ENCODE results near the gene CD82.

The CD82 gene, protein sequence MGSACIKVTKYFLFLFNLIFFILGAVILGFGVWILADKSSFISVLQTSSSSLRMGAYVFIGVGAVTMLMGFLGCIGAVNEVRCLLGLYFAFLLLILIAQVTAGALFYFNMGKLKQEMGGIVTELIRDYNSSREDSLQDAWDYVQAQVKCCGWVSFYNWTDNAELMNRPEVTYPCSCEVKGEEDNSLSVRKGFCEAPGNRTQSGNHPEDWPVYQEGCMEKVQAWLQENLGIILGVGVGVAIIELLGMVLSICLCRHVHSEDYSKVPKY

DNA sequence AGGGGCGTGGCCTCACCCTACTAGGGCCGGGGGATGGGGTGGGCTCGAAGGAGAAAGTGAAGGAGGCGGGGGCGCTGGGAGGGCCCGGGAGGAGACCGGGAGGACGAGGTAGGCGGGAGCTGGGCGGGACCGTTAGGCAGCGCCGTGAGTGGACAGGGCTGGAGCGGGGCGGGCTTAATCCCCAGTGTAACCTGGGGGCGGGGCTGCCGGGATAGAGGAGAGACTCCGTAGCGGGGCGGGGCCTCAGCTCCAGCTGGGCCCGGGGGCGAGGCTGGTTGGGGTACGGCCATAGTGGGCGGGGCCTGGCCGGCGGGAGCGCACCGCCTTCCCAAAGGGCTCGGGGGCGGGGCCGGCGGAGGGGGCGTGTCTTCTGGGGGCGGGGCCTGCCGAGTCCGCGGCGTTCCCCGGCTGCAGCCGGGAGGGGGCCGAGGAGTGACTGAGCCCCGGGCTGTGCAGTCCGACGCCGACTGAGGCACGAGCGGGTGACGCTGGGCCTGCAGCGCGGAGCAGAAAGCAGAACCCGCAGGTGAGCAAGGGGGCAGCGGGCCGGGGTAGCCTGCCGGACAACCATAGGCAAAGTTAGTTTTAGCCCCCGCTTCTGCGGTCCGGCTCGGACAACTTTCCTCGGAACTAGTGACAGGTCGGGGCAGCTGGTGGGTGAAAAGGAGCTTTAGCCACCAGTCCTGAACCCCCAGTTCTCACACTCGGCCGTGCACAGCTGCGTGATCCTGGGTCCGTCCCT, at the start of gene CD82:
CD82 (plus strand) TSS at position 453 of the 742 bp plus-strand sequence. CDS start 29,000 bp downstream, outside the sequence.
- peak; percentile 98 for DNase-seq

DNA sequence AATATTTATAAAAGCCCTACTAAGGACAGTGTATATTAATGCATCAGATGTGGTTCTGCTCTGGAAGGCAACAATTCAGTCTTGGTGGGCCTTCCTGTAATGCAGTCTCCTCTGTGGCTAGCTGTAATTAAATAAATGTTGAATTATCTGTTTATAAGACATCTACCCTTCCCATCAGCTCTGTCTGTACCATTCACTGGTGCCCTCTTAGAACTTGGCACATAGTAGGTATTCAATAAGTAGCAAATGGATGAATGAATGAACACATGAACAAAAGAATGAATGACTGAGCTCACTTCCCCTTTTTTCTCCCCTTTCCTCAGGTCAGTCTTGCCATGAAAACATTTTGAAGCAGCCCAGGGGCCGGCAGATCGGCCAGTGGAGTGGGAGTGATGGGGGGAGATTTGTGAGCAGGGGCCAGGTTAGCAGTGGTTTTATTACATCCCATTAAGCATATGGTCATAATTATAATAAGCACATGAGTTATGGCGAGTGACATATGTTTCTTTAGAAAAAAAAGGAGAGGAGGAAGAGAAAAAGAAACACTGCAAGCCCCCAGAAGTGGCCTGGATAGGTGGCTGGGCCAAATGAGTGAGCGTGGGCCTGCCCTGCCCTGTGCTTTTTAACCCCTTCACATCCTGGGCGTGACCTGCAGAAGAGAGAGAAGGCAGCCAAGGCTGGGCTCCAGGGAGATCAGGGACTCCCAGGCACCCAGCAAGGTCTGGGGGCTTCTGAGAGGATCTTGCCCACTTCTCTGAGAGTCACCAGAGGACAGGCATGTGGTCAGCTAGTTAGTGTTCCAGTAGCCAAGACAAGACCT, 48.6 kb upstream of the CD82 start:
- no peak for DNase-seq

DNA sequence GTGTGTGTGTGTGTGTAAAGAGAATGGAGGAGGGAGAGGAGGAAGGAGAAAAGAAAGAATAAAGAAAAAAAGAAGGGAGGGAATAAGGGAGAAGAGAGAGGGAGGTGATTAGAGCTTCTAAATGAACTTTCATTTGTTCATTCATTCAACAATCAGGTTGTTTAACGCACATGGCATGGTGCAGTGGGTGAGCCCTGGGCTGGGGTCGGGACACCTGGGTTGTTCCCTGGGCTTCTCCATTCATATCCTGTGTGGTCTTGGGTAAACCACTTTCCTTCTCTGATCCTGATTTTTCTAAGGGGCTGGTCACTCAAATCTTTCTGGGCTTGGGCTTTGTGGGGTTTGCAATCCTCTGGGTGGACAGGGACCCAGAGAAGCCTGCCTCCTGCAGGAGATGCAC, 47.9 kb upstream of the CD82 start:
- DNase-seq = no peak

DNA sequence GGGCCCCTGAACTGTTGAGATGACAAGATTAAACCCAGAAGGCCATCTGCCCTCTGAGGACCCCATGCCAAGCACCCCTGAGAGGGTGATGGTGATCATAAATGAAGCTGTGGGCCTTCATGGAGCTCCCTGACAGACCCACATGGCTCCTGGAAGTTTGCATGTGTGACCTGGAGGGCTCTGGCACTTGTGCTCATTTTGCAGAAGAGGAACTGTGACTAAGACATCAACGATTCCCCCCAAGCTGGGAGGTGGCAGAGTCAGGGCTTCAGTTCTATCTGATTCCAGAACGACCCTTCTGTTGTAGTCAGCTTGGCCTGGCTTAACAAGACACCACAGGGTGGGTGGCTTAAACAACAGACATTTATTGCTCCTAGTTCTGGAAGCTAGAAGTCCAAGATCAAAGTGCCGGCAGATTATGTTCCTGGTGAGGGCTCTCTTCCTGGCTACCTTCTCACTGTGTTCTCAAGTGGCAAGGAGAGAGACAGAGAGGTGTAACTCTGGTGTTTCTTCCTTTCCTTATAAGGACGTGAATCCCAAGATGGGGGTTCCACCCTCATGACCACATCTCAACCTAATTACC, 46.4 kb upstream of the CD82 start:
- DNase-seq = no peak

DNA sequence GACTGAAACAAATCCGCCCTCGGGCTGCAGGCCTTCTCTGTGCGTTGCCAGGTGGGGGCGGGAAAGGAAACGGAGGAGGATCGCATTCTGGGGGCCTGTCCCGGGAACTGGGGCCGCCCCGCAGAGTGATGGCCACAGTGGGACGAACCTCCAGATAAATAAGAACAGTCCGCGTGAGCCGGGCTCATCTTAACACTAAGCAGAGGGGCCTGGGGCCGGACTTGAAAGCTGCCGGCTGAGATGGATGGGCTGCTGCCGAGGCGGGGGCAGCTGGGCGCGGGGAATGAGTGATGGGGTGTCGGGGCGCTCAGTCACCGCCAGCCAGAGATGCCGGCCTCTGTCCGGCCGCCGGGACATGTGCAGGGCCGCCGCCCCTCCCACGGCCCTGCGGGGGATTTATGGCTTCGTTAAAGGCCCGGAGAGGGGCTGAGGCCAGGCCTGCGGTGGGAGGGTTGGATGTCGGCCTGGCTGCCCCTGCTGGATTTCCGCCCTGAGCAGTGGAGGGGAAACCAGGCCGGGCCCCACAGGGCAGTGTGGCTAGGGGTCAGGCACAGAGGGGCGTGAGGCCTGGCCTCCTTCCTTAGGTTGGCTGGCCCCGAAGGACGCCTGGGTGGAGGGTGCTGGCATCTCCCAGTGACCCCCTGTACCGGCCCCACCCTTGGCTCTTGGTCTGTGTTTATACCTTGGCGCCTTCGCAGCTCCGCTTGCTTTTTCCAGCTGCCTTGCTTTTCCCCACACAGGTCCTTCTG, 45.3 kb upstream of the CD82 start:
- no peak for DNase-seq

DNA sequence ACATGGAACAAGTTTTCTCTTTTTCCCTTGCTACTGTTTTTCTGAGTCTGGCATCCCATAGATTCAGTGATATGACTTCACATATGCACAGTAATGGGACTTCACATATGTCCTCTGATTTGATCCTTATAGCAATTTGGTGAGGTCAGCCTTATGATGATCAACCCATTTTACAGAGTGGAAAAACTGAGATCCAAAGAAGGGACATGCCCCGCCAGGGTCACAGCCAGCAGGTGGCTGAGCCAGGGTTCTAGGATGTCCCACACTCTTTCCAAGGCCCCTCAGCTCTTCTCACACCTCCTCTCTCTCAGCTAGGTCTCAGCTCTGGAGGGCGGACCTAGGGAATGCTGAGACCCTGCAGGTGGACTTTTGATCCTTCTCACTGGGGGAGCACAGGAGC, 44.3 kb upstream of the CD82 start:
- no peak for DNase-seq

DNA sequence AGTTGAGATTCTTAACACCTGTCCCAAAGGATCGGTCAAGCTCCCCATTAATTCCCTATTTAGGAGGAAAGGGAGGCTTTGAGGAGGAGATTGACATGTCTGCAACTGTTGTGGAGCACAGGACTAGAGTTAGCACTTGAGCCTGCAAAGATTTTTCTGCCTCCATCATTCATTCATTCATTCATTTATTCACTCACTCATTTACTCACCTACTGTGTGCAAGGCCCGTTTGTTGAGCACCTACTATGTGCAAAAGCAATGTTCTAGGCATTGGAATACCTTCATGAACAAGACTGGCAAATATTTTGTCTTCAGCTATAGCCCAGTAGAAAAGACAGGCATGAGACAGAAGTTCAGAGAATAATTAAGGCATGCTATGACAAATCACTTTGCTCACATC, 43.2 kb upstream of the CD82 start:
- DNase-seq = no peak

DNA sequence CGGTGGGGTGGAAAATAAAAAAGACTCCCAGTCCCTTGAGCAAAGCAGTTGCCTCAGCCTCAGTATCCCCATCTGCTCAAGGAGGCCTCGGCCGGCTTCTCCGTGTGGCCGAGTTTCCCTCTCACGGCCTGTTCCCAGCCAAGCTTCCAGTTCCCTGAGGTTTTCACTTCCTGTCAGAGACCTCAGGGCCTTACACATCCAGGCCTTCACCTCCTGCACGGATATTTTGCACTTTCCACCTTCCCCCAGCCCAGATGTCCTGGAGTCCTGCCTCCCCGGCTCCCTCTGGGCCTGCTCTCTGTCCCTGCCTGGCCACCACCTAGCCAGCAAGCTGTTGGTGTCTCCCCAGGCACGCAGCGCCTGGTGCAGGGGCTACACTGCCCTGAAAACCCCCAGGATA, 41.1 kb upstream of the CD82 start:
- no peak for DNase-seq

DNA sequence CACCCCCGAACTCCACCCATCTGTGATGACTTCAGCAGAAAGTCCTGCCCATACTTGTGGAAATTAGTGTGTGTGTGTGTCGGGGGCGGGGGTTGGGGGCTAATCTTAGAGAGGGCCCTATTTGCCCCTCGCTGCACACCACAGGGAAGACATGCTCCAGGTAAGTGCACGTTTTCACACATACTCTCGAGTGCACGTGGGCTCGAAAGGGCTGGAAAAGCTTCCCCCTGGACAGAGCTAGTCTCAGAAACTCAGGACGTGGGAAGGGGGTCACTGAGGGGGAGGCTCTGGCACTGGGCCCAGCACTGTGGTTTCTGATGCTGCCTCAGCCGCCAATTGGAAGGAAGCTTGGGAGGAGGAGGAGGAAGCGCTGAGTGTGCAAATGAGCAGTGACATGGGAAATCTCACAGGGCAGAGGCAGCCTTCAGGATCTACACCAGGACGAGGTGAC, 40.7 kb upstream of the CD82 start:
- no peak for DNase-seq

DNA sequence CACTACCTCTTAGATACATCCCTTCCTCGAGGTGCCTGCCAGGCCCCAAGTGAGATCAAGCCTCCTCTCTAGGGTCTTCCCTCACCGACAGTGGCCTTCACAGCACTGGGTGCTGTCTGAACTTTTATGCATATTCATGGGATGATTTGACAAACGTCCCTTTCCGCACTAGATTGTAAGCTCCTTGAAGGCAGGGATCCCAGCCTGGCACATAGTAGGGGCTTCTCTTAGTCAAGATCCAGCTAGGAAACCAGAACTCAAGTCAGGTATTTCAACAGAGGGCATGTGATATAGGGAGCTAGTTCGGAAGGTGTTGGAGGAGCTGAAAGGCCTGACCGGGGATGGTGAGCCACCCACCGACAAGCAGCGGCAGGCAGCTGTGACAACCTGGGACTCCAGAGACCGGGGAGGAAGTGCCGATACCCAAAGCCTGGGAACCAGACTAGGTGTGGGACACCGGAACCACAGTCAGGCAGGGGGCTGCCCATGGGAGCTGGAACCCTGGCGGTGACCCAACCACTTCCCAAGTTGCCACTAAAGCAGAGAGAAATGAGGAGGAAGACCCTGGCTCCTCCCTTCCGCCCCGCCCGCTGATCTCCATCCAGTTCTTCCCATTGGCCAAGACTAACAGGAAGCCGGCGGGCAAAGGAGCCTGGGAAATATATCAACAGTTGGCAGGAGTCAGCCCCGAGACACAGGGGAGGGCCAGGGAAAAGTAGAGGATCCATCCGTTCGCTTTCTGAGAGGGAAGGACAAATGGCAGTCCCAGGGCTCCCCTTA, 39.8 kb upstream of the CD82 start:
- no peak for DNase-seq

DNA sequence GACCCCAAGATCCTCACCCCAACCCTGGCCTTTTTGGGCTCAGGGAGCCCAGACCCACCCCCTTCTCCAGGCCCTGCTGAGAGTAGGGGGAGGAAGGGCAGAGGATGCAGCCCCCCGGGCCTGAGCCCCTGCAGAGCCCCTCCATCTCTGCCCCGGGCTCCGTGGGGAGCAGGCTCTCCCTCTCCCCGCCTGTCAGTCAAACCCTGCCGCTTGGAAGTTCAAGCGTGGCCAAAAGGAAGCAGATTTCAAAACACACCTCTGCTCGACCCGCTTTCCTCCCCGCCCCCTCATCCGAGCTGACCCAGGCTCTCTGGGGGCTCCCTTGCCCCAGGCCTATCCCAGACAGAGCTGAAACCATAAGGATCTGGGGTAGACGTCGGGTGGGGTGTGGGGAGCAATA, 39.0 kb upstream of the CD82 start:
- no peak for DNase-seq

DNA sequence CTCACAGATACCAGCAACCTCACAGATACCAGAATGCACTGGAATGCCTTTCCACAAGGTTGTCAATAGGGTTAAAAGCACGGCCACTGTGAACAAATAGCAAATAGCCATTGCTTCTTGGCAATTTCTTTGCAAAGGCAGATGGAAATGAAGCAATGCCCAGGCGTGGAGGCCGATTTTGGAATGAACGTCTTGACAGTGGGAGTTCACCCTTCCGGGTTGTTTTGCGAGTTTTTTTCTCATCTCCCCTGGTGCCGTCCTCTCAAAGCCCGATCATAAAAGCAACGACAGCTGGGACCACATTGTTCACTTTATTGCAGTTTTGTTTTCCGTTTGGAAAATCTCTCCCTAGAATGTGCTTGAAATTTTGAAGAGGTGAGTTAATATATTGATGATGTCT, 38.0 kb upstream of the CD82 start:
- DNase-seq = no peak

DNA sequence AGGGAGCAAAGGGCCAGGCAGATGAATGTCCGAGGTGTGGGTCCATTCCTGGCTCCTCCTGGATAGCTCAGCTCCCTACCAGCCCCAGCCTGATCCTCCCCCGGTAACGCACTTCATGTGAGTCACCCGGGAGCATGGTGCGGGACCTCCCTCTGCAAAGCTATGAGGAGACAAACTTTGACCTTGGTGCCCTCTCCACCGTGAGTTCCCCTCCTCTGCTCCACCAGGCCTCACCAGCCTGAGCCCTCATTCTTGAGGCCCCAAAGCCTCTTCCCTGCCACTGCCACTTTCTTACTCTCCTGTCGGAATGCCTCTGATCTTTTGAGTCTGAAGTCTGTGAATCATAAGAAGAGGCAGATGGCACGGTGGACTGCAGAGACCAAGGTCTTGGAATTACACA, 37.4 kb upstream of the CD82 start:
- no peak for DNase-seq

DNA sequence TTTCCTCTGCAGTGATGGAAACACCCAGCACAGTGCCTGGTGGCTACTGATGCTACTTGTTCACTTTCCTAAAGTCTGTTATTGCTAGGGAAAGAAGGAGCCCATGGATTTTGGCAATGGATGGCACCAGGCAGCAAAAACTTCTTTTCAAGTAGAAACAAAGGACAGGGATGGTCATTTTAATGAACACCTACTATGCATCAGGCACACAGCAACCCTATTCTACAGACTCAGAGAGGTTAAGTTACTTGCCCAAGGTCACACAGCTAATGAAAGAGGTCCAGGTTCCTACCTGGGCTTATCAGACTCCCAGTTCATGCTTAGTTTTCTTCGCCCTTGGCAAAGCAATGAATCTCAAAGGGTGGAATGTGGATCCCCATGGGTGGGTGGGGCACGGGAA, 36.9 kb upstream of the CD82 start:
- DNase-seq = no peak

DNA sequence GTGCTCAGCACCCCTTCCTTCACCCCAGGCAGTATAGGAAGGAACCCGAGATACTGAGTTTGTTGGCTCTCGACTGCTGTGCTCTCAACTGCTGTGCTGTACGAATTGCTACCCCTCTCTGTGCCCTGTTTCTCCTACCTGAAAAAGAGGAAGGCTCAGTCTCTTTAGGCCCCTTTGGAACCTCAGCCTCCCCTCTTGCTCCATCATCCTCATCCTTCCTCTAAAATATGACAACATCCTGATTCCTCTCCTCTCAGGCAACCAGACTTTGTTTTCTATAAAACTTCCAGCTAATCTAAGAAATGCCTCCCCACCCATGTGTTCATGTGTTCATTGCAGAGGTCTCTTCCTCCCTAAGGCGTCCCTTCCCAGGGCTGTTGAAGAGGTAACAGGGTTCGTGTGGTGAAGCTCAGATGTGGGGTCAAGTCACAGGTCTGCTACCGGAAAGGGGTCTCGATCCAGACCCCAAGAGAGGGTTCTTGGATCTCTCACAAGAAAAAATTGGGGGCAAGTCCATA, 35.5 kb upstream of the CD82 start:
- DNase-seq = no peak

DNA sequence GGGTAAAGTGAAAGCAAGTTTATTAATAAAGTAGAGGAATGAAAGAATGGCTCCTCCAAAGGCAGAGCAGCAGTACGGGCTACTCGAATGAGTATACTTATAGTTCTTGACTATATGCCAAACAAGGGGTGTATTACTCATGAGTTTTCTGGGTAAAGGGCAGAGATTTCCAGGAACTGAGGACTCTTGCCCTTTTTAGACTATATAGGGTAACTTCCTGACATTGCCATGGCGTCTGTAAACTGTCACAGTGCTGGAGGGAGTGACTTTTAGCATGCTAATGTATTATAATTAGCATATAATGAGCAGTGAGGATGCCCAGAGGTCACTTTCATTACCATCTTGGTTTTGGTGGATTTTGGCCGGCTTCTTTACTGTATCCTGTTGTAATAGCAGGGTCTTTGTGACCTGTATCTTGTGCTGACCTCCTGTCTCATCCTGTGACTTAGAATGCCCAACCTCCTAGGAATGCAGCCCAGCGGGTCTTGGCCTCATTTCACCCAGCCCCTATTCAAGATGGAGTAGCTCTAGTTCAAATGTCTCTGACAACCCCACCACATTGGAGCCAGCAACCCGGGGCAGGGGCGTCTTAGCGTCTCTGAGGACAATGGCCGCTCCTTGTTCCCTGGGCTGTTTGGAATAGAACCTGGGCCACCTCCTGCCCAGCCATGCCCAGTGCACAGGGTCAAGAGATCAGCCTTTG, 34.9 kb upstream of the CD82 start:
- DNase-seq = no peak

DNA sequence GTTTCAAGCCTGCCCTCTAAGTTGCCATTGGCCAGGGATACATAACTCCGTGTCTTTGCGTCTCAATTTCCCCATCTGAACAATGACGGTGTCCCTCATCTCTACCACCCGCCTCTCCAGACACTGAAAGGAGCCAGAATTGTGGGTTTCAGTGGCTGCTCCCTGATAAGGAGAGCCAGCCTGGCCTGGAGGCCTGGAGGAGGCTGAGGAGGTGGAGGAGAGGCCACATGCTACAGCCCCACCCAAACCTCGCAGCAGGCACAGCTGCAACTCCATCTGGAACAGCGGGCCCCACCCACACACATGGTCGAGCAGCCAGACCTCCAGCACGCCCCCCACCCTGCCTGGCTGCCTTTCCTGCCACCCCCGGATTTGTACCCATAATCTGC, 34.4 kb upstream of the CD82 start:
- DNase-seq = no peak

DNA sequence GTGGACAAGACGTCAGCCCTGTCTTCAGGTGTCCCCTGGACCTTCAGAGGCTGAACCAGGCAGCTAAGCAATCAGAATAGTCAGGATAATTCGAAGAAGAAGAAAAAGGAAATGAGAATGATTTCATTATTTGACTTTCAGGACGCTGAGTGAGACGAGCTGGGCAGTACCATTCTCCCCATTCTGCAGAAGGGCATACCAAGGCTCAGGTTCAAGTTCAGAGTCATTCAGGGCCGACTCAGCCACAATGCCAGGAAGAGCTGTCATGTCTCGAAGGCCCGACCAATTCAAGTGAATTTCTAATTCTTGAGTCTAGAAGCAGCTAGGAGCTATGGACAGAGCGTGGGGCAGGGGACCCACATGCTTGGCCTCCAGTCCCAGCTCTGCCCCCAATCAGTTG, 33.8 kb upstream of the CD82 start:
- DNase-seq = no peak

DNA sequence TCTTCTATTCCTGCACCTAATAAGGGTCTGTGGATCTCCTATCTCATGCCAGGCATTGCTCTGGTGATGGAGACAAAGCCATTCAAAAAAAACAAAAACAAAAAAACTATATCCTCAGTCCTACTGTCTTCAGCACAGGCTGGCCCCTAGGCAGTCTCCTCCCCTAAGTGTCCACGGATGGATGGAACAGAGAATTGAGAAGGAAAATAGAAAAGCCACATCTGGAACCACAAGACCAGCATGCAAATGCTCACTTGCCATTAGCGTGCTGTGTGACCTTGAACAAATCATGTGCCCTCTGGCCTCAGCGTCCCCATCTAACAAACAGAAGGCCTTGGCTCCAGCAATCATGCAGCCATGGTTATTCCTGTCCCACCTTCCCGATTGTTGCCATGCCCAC, 32.7 kb upstream of the CD82 start:
- DNase-seq = no peak

DNA sequence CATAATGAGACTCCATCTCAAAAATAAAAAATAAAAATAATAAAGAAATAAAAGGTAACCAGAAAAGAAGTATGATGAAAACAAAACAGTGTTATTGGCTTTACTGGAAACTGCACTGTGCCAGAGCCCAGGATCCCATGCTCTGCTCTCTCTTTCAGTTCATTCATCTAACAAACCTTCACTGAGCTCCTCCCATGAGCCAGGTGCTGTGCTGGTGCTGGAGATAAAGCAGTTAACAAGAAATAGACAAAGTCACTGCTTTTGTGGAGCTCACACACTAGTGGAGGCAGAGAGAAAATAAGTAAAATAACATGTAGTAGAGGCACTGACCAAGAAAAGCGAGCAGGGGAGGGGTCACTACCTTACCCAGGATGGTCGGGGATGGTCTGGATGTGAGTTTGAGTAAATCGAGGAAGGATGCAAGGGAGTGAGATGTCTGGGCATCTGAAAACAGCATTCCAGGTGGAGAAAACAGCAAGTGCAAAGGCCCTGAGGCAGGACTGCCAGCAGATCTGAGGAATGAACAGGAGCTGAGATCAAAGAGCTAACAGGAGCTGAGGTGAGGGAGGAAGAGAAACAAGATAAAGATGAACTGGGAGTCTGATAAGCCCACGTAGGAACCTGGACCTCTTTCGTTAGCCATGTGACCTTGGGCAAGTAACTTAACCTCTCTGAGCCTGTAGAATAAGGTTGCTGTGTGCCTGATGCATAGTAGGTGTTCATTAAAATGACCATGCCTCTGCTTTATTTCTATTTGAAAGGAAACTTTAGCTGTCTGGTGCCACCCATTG, 31.3 kb upstream of the CD82 start:
- no peak for DNase-seq

Data from NCI-H2029 (cell line).